Stimulated activated CD8-positive, alpha-beta memory T cell treated with anti-CD3 and anti-CD28 coated beads, Interleukin-4, amount 100 ng/mL, for 48 hours (primary cell): ENCODE results near the gene TDP1.
"Not testable (repeated sequence)": the region's sequence is repeated elsewhere in the genome, so short reads cannot be mapped to it uniquely, and the experiment has no call there.

ENCODE experiments used
- DNase-seq: peaks from one replicate; pipeline ENCODE4 v3.0.0-alpha.2; 2020

The TDP1 gene

DNA sequence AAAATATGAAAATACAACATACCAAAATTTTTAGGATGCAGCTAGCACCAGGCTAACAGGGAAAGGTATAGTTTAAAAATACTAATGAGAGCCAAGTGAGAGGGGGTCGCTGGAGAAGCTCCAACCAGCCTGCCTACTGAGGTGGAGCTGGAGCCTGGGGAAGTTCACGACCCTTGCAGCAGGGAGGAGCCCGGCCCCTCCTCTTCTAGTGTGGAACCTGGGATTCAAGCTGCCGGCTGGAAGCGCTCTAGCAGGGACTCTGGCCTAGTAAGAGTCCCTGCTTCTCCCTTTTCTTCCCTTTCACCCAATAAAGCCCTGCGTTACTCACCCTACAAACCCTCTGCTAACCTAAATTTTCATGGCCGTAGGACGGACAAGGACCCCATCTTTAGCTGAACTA is 101.1 kb downstream of the TDP1 start:
- no peak for DNase-seq

DNA sequence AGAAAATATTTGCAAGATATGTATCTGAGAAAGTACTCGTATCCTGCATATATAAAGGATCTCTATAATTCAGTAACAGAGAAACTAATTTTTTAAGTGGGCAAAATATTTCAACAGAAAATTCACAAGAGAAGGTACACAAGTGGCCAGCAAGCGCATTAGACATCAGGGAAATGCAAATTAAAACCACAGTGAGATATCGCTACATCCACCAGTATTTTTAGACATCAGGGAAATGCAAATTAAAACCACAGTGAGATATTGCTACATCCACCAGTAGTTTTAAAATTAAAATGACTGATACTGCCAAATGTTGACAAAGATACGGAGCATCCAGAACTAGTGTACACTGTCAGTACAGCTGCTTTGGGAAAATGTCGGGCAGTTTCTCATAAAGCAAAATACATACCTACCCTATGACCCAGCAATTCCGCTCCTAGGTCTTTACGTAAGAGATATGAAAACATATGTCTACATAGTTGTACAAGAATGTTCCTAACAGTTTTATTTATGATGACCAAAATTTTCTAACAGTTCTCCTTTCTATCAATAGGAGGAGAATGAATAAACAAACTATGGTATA is 103.2 kb downstream of the TDP1 start:
- DNase-seq = no peak

DNA sequence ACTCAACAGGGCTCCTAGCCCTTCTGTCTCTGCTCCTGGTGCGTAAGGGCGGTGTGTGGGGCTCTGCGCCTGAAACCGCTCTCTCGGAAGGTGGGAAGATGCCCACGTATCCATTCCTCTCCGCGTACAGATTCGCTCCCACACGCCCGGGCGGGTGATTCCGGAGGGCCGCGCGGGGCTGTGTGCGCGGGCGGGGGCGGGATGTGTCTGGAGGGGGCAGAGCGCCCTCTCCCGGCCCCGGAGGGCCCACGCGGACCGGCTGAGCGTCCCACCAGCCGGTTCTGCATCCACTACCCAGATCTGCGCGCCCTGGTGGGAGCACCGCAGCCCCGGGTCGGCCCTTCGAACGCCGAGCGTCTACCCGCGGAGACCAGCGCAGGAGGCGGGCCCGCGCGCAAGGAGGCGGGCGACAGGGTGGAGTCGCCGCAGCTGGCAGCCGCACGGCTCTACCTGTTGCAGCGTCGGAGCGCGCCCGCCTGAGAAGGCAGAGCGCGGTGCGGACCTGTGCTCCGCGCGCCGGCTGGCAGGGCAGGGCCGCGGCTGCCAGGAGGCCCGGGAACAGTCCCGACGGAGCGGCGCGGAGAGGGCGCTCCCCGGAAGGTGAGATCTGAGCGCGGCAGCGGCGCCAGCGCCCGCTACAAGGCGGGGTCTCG is 104.7 kb downstream of the TDP1 start:
- peak; percentile 74 for DNase-seq

DNA sequence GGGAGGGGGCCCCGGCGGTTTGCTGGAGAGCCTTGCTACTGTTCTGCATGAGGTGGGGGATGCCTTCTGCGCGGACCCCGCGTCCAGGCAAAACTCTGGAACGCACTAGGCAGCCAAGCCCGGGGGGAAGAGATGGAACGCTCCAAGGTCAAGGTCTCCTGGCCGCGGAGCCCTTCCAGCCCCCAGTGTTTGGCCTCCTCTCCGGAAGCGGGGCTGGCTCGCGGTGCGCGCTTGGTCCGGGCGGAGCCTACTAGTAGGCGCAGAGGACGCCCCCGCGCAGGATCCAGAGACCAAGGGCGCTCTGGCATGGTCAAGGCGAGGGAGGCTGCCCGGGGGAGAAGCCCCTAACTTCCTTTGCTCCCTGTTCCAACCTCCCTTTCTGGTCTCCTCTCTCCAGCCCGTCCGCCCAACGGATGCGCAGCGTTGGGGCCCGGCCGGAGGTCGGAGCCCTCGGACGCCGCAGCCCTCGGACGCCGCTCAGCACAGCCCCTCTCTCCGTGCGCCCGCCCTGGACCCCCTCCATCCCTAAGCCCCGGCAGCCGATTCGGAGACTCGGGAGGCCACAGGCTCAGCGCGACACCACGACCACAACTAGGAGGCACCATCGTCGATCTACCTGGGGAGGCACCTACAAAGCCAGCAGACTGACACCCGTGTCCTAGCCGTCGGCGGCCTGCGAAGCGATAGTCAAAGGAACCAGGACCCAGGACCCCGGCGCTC is 105.4 kb downstream of the TDP1 start:
- peak; percentile 35 for DNase-seq

DNA sequence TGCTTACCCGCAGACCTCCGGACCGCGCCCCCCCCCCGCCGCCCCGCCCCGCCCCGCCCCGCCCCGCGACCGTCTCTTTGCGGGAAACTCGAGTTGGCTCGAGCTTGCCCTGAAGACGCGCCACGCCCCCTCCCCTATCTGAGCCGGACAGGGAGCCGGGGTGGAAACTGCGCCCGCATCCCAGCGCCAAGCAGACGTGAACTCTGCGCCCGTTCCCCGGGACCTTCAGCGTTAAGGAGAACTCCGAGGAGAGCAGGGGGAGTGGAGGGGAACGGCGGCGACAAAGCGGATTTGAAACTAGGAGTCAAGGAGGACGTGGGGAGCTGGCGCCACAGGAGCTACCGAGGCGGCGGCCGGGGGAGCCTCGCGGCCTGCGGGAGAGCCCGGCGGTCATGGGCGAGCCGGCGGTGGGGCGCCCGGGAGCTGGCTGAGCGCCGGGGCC is 106.0 kb downstream of the TDP1 start, which contains the start of gene KCNK13:
KCNK13 (plus strand) TSS at position 310 of the 442 bp plus-strand sequence. CDS start 212 bp downstream, outside the sequence.
- peak; percentile 27 for DNase-seq

DNA sequence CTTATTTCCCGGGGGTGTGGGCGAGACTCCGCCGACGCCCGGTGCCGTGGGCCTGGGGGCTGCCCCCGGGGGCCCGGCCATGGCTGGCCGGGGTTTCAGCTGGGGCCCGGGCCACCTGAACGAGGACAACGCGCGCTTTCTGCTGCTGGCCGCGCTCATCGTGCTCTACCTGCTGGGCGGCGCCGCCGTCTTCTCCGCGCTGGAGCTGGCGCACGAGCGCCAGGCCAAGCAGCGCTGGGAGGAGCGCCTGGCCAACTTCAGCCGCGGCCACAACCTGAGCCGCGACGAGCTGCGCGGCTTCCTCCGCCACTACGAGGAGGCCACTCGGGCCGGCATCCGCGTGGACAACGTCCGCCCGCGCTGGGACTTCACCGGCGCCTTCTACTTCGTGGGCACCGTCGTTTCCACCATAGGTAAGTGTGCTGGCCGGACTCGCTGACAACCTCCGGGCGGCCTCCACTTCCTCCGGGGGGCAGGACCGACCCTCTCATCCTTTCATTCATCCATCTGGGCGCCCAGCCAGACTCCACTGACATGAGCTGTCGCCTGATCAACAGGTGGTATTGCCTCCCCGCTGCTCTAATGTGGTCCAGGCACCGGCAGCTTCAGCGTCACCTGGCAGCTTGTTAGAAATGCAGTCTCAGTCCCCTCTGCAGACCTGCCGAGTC is 106.5 kb downstream of the TDP1 start:
- peak; percentile 29 for DNase-seq

DNA sequence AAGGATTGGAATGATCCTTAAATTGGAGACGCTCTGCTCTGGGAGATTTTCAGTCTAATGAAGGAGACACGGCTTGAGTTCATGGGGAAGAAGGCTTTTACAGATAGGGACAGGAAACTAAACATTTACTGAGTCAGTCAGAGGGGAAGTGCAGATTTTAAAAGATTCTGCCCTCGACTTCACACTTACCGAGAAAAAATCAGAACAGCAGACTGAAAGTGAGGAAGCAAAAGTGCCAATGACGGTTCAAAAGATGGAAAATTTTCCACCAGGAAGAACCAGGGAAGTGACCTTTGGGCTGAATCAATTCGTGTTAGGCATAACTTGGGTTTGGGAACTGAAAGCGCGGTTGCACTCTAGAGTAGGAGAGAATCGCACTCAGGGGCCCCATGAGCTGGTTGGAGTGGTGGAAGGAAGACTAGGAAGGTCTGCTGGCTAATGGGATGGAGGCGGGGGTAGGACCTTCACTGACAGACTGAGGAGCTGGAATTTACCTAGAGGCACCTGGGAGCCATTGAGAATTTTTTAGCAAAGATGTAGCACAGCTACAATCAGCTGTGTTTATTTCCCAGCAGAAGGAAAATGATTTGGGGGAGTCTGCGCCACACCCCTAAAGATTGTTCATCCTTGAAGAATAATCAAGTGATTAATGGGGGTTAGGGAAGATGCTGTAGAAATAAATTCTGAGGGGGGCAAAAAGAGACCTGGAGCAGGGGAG is 107.3 kb downstream of the TDP1 start:
- DNase-seq = no peak

DNA sequence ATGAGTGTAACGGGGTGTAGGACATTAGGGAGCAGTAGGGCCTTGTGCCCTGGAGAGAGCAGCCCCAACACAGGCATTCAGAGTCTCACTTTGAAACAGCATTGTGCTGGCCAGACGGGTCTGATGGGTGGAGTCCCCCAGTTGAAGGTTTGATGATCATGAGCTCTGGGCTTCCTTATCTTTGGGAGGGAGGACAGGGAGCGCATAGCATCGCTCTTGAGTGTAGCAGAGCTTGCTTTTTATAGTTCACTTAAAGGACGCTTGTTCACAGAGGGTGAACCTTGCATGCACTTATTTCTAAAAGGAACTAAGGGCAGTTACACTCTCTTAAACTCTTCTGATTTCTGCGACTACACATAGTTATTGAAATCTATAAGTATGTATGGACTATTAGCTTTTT is 116.6 kb downstream of the TDP1 start:
- DNase-seq = no peak

DNA sequence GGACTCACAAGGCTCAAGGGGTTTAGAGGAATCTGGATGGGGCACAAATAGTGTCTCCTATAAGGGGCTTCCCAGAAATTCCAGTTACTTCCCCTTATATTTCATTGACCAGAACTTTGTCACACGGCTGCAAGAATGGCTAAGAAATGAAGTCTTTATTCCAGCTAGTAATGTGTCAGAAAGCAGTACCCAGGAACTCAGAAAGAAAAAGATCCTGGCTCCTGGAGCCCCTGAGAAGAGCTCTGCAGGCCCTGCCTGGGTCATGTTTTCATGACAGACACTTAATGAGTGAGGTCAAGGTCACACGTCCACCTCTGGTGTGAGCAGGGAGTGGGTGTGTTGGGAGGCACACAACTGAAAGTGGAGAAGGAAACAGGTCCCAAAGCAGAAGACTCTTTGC is 123.8 kb downstream of the TDP1 start:
- no peak for DNase-seq

DNA sequence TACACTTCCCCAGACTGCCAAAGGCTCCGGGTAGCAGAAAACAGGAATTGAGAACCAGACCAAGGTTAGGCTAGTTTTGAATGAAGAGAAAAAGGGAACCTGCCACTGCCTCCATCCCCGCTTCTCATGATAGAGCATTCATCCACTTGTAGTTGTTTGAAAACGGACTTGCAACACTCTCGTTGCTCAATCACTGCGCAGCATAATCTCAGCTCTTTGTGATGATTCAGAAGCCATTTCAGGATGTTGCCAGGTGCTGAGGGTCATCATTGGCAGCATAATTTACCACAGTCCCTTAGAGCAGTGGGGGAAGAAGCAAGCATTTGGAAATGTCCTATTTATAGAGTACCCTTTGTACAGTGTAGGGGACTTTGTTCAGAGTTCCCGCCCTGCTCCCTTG is 131.7 kb downstream of the TDP1 start:
- no peak for DNase-seq

DNA sequence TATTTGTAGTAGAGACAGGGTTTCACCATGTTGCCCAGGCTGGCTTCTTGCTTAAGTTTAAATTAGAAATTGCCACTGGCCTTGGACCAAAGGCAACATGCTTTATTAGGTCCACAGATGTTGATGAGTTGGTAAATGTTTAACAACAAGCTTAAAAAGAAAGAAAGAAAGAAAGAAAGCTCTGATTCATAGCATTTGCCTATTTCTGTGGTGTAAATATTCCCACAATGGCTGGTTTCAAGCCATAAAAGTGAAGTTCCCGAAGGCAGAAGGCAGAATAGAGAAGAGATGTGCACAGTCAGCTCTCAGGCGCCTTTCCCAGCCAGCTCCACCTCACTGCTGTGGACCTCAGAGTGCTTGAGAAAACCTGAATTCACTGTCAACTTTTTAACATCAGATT is 132.4 kb downstream of the TDP1 start:
- DNase-seq = no peak

DNA sequence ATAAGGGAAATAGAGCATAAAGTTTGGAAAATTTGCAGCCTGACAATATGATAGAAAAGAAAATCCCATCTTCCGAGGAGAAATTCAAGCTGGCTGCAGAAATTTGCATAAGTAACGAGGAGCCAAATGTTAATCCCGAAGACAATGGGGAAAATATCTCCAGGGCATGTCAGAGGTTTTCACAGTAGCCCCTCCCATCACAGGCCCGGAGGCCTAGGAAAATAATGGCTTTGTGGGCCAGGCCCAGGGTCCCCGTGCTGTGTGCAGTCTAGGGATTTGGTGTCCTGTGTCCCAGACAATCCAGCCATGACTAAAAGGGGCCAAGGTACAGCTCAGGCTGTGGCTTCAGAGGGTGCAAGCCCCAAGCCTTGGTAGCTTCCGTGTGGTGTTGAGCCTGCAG is 133.8 kb downstream of the TDP1 start:
- not testable (repeated sequence) for DNase-seq

DNA sequence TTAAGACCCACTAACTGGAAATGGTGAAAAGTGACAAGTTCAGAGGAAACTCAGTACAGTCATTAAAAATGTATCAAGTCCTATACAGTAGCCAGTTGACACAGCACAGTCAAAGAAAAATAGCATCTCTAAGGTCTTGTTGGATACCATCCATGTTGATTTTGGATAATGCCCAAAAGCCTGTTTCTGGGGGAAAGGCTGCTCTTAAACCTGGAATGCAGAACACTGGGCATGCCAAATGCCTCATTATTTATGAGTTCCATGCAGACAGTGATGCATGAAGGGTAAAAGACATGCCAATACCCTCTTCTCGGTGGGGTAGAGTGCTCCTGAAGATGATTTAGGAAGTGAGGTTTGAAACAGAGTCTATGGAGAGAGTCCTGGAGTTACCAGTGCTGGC is 135.7 kb downstream of the TDP1 start:
- no peak for DNase-seq

DNA sequence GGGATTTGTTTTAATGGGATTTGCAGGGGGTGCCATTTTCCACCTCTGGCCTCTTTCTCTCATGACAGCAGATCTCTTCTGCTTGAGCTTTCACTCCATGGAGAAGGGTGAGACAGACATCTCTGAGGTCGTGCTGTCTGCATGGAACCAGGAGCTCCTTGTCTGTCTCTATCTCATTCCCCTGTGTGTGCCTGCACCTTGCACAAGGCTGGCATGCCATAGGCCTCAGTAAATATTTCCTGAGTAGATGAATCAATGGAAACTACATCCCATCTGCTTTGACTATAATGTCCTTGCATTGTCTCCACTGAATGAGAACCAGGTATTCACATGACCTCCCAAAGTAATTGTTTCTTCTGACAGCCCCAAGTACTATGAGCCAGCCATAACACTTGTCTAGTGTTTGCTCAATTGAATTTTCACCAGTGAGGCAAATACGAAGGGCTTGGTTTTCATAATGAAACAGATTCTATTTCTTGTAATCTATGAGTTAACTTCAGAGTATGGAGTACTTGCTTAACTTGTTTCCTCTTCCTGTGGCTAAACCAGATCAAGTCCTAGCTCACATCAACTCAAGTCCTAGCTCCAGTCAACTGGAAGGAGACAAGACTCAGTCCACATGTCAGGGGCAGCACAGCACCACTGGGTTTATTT is 138.3 kb downstream of the TDP1 start:
- no peak for DNase-seq
